Fibroblast of mammary gland (primary cell): ENCODE data around the gene XRCC4.

Experiments
- DNase-seq: peaks from one replicate; pipeline ENCODE4 v3.0.0-alpha.2; 2010; ENCODE audit warnings: low read depth
- H3K4me3 ChIP-seq: 2 replicates; pipeline ENCODE4 v1.5.1; 2011; ENCODE audit warnings: low read depth, mild to moderate bottlenecking, low read length, moderate library complexity; ENCODE audit not compliant: control insufficient read depth
- TF ChIP-seq, protein P1 (sequence below): conservative IDR thresholded peaks from 2 replicates; pipeline ENCODE4 v1.5.1; 2011; ENCODE audit warnings: low read depth, low read length, inconsistent platforms; ENCODE audit not compliant: control insufficient read depth, insufficient read depth

The XRCC4 gene

DNA sequence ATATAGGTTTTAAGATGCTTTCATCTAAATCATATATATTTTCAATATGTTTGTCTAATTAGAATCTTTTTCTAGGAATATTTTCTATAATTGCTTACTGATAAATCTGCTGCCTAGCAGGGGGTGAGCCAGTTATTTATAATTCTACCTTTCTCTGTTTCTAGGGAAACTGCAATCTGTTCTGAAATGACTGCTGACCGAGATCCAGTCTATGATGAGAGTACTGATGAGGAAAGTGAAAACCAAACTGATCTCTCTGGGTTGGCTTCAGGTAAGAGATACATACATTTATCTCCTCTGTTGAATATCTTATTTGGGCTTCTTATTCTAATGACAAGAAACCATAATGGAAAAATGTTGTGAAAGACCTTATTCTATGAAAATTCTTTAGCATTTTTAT is 127.3 kb downstream of the XRCC4 start:
- TF ChIP-seq, protein P1, sequence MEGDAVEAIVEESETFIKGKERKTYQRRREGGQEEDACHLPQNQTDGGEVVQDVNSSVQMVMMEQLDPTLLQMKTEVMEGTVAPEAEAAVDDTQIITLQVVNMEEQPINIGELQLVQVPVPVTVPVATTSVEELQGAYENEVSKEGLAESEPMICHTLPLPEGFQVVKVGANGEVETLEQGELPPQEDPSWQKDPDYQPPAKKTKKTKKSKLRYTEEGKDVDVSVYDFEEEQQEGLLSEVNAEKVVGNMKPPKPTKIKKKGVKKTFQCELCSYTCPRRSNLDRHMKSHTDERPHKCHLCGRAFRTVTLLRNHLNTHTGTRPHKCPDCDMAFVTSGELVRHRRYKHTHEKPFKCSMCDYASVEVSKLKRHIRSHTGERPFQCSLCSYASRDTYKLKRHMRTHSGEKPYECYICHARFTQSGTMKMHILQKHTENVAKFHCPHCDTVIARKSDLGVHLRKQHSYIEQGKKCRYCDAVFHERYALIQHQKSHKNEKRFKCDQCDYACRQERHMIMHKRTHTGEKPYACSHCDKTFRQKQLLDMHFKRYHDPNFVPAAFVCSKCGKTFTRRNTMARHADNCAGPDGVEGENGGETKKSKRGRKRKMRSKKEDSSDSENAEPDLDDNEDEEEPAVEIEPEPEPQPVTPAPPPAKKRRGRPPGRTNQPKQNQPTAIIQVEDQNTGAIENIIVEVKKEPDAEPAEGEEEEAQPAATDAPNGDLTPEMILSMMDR = no peak
- DNase-seq = no peak
- H3K4me3 ChIP-seq = no peak overlapping the region

DNA sequence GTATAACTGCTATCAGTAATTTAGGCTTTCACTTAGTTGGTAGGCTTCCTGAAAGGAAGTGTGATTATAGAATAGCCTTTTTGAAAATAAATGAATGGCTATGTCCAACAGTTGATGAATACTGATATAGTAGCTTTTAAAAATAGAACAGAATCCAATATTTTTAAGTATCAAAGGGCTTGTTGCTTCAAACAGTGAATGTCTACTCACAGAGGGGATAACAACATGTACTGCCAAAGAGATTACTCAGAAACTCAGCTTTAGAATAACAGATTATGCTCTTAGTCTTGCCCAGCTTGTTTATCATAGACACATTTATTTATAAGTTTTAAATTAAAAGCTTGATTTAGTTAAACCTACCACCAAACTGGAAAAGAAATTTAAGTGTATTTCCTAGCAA is 132.6 kb downstream of the XRCC4 start:
- peak; percentile 12 for DNase-seq
- H3K4me3 ChIP-seq = no peak overlapping the region
- TF ChIP-seq, protein P1 = no peak

DNA sequence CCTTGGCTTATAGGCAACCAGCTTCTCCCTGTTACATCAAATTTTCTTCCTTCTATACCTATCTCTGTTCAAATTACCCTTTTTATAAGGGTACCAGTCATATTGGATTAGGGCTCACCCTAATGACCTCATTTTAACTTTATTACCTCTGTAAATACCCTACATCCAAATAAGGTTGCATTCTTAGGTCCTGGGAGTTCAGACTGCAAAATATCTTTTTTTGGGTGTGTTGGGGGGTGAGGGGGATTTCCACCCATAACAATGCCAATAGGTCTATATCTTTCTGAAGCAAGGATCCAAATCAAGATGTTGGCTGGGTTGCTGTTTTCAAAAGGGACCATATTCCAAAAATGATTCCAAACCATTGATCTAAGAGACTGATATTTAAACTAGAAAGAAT is 141.7 kb downstream of the XRCC4 start:
- TF ChIP-seq, protein P1 = no peak
- H3K4me3 ChIP-seq = no peak overlapping the region
- no peak for DNase-seq

DNA sequence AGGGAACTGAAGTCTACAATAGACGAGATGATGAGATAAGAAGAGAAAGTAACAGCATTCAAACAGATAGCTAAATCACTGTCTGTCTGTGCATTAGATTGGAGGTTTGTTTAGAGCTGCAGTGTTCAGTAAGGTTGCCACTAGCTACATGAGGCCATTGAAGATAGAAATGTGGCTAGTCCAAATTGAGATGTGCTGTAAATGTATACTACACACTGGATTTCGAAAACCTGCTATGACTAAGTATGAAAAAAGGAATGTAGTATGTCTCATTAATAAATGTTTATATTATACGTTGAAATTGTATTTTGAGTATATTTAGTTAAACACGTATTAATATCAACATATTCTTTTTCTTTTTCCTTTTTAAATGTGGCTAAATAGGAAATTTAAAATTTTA is 142.1 kb downstream of the XRCC4 start:
- TF ChIP-seq, protein P1 = no peak
- no peak overlapping the region for H3K4me3 ChIP-seq
- peak; percentile 4 for DNase-seq

DNA sequence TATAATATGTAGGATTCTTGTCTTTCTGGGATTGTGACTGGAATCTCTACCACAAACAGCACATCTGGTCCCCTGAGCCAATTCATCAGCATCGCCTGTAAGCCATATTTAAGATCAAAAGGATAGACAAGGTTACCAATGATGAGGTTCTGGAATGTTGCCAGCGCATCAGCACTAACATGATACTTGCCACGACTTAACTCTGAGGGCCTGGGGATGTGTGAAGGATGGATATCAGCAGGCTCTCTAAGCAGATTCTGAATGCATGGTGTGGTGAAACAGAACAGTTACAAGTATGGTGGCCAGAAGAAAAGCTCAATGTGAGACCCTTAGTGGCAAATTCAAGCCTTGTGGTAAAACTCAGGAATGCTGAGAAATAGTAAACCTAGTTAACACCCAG is 143.0 kb downstream of the XRCC4 start:
- H3K4me3 ChIP-seq = no peak overlapping the region
- peak; percentile 1 for DNase-seq
- TF ChIP-seq, protein P1 = no peak

DNA sequence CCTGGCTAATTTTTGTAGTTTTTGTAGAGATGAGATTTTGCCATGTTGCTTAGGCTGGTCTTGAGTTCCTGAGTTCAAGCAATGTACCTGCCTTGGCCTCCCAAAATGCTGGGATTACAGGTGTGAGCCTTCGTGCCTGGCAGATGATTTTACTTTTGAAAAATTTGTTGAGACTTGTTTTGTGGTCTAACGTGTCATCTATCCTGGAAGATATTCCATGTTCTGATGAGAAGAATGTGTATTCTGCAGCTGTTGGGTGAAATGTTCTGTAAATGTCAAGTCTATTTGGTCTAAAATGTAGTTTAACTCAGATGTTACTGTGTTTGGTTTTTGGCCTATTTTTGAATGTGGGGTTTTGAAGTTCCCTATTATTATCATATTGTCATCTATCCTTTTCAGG is 145.6 kb downstream of the XRCC4 start:
- H3K4me3 ChIP-seq = no peak overlapping the region
- no peak for DNase-seq
- TF ChIP-seq, protein P1 = no peak

DNA sequence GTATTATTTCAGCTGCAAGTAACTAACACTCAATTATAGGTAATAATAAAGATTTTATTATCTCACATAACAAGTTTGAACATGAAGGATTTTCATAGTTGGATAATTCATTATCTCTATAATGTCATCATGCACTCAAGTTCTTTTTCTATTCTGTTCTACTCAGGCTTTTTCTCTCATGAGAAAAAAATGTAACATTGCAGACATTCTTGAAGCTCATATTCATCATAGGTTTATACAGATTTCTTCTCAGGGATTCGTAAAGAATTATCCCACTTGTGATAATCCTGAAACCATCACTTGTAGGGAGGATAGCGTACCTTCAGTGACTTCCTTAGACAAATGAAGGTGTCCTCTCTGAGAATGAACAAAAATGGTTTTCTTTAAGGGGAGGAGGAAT is 150.3 kb downstream of the XRCC4 start:
- DNase-seq = no peak
- no peak overlapping the region for H3K4me3 ChIP-seq
- TF ChIP-seq, protein P1 = no peak
